ENCODE measurements around the gene SLC9C2. TPM values are rescaled to one million over a fixed set of nuclear protein-coding genes. Genes with fewer than 3 reads are reported as not detected.

Gene SLC9C2
- total RNA-seq, 1 experiment from 2014 or later: not detected

GRCh38 chr1:173639102-173639501 is 36.2 kb upstream of the SLC9C2 start:
- H2BK15ac ChIP-seq (ENCODE audit: low read depth, low read length): no peak overlapping the region
- H2BK12ac ChIP-seq (ENCODE audit: insufficient read length, low read depth, low read length): no peak overlapping the region
- H4K5ac ChIP-seq (ENCODE audit: insufficient read length, low read depth, low read length): no peak overlapping the region
- H3K4me2 ChIP-seq (ENCODE audit: insufficient read depth, insufficient read length, low read length): peak overlapping the region; percentile 52
- no peaks in the 10 kb centered on the region for H3K27me3 ChIP-seq (ENCODE audit: insufficient read depth, low read length)
- no peak overlapping the region for H3K4ac ChIP-seq (ENCODE audit: low read depth, low read length)
- no peaks in the 10 kb centered on the region for H3K79me1 ChIP-seq (ENCODE audit: insufficient read depth, low read depth, low read length, poor library complexity, severe bottlenecking)
- DNase-seq: no peak
- H4K20me1 ChIP-seq (ENCODE audit: control insufficient read depth, insufficient read depth, insufficient read length): no peaks in the 10 kb centered on the region
- H3K4me1 ChIP-seq (ENCODE audit: insufficient read depth, low read length): no peaks in the 10 kb centered on the region
- H3K9ac ChIP-seq (ENCODE audit: extremely low read depth, insufficient read length, low read length): peak overlapping the region; percentile 89
- peaks cover 5% of the 10 kb centered on the region for H3K9me3 ChIP-seq (ENCODE audit: control insufficient read depth, low read depth, low read length)
- Mint-ChIP-seq H3K9me3 (peaks cover 10 to 12% of the 10 kb centered on the region in 2 experiments), H3K4me1 (peaks cover 0 to 4% of the 10 kb centered on the region in 2 experiments; a peak in 3 of 4 replicates), H3K36me3 (ENCODE audit: insufficient read depth in 1 of 3, low read depth in 3 of 3) (peaks cover 6 to 32% (median 22%) of the 10 kb centered on the region in 3 experiments; a peak in 5 of 7 replicates), H3K27ac (peak overlapping the region in 1 of 3 experiments; percentile 98; a peak in 1 of 7 replicates), H3K27me3 (ENCODE audit: low read depth) (no peaks in the 10 kb centered on the region), H3K4me3 (no peak overlapping the region; a peak in 1 of 5 replicates)
- TF ChIP-seq, protein P1, sequence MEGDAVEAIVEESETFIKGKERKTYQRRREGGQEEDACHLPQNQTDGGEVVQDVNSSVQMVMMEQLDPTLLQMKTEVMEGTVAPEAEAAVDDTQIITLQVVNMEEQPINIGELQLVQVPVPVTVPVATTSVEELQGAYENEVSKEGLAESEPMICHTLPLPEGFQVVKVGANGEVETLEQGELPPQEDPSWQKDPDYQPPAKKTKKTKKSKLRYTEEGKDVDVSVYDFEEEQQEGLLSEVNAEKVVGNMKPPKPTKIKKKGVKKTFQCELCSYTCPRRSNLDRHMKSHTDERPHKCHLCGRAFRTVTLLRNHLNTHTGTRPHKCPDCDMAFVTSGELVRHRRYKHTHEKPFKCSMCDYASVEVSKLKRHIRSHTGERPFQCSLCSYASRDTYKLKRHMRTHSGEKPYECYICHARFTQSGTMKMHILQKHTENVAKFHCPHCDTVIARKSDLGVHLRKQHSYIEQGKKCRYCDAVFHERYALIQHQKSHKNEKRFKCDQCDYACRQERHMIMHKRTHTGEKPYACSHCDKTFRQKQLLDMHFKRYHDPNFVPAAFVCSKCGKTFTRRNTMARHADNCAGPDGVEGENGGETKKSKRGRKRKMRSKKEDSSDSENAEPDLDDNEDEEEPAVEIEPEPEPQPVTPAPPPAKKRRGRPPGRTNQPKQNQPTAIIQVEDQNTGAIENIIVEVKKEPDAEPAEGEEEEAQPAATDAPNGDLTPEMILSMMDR (conservative IDR thresholded peaks at IDR 0.05): no peak
- H2BK5ac ChIP-seq (ENCODE audit: insufficient read length, low read length): no peak overlapping the region
- H3T11ph ChIP-seq (ENCODE audit: low read length): no peak overlapping the region
- H4K91ac ChIP-seq (ENCODE audit: insufficient read length, low read depth, low read length): no peak overlapping the region
- H4K8ac ChIP-seq (replicated peaks; ENCODE audit: insufficient read length, low read depth, low read length): no peak overlapping the region
- H2BK20ac ChIP-seq (ENCODE audit: low read depth, low read length, poor library complexity, severe bottlenecking): no peak overlapping the region
- no peaks in the 10 kb centered on the region; the same call in 1 of the 2 replicates for H3K79me2 ChIP-seq (ENCODE audit: insufficient read depth, low read length)
- H2BK120ac ChIP-seq (ENCODE audit: low read depth, low read length, poor library complexity, severe bottlenecking): no peak overlapping the region
- no peak overlapping the region for H3K14ac ChIP-seq (ENCODE audit: insufficient read depth, low read length)
- no CpG with 5 or more reads among the region's 2 CpGs for WGBS (ENCODE audit: extremely low coverage, insufficient read length, low lambda C conversion rate)
- no peak overlapping the region for H2AFZ ChIP-seq (ENCODE audit: low read length)
- no peaks in the 10 kb centered on the region for H3K23me2 ChIP-seq (ENCODE audit: insufficient read length, low read depth, low read length, poor library complexity, severe bottlenecking)
- no peak overlapping the region for H3K56ac ChIP-seq (ENCODE audit: insufficient read length, low read depth, low read length)
- H3K27ac ChIP-seq (ENCODE audit: insufficient read length, low read depth, low read length): no peak overlapping the region
- no peak overlapping the region for H2AK5ac ChIP-seq (ENCODE audit: insufficient read length, low read length)
- no peak overlapping the region for H3K23ac ChIP-seq (ENCODE audit: insufficient read length, low read depth, low read length)
- H3K18ac ChIP-seq (ENCODE audit: insufficient read length, low read depth, low read length): no peak overlapping the region
